NCI-H510A (cell line): ENCODE data around the gene MAGI1.

ENCODE experiments used
- DNase-seq: peaks from one replicate; lab custom pipeline; 2025; lab: John Stamatoyannopoulos, UW

Gene MAGI1

DNA sequence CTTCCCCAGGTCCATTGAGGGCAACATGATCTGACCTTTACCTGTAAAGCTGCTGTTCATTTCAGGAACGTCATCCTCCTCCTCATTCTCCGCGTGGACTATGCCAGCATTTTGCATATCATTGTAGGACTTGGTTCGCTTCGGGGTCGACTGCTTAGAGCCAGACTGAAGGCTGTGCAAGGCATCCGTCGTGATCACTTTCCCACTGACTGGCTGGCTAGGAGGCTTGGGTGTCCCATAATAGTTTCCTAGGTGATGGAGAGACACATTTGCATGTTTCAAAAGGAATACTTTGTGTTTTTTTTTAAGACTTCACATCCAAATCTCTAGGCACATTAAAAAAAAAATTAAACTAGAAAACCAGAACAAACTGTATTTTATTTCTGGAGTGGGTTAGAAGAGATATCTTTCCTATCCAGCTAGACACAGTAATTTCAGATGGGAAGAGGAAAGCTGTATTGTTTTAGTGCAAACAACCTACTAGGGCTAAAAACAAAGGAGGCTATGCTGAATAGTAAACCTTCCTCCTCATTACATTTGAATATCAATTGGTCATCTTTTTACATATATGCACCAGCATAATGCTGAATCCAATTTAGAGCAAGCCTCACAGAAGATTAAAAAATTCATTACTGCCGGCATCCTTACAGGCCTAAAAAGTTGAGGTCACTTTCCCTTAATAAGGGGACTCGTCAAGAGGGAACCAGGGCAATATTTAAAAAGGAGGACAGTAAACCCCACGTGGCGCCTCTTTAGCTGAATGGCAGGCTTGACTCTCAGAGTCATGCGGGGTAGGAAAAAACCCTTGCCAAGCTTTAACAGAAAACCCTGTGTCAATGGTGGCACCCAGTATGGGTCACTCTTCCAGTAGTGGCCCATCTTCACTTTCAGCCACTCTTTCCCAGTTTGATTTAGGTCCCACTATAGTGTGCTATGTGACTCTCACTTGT lies 559.9 kb downstream of the MAGI1 start:
- DNase-seq = no peak

DNA sequence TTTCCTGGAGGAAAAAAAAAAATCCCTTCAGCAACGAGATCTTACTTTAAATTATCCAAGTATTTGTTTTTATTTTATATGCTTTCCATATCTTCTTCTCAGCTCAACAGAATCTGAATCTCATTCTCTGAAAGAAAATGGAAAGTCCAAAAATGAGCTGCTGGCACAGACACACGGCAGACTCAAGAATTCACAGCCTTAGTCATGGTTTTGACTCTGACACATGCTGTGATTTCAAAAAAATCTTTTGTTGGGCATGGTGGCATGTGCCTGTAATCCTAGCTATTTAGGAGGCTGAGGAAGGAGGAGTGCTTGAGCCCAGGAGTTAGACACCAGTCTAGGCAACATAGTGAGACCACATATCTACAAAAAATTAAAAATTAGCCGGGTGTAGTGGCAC lies 565.0 kb downstream of the MAGI1 start:
- DNase-seq = no peak

DNA sequence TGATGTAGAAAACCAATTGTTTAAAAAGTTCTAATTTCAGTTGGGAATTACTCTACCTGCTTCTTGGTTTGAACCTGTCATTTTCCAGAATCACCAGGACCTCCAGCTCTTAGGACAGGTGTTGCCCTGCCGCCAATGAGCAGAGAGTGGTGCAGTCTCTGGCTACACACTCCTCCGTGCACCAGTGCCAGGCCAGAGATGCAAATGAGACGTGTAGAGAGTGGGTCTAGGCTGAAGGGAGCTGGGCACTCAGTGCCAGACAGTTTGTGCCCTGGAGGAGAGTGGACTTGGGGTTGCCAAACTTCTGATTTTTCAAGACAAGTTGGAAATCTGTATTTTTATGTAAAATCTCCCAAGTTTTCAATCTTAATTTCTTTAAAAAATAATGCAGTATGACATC lies 566.2 kb downstream of the MAGI1 start:
- DNase-seq = no peak

DNA sequence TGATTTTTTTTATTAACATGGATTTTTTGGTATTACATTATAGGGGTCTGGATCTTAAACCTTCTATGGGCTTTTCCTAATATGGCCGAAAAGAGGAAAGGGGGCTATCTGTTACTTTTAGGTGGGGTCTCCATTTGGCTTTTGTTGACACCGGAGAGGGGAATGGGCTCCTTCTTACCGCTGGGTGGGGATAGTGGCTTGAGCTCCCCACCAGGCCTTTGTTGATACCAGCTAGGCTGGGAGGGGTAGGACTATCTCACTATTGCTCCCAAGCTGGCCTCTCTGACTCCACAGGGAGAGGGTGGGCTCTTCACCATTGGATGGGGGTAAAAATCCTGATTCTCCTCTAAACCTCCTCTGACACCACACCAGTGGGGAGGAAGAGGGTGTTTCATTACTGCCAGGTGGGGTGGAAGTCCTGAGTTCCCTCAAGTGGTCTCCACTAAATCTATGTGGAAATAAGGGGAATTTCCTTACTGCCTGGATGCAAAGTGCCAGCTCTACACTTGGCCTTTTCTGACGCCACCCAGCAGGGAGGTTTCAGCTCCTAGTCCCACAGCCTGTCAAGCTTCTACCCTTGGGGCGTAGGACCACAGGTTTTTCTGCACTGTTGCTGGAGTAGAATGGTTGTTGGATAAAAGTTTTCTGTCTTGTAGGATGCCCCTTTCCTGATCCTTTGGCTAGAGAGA lies 572.3 kb downstream of the MAGI1 start:
- no peak for DNase-seq

DNA sequence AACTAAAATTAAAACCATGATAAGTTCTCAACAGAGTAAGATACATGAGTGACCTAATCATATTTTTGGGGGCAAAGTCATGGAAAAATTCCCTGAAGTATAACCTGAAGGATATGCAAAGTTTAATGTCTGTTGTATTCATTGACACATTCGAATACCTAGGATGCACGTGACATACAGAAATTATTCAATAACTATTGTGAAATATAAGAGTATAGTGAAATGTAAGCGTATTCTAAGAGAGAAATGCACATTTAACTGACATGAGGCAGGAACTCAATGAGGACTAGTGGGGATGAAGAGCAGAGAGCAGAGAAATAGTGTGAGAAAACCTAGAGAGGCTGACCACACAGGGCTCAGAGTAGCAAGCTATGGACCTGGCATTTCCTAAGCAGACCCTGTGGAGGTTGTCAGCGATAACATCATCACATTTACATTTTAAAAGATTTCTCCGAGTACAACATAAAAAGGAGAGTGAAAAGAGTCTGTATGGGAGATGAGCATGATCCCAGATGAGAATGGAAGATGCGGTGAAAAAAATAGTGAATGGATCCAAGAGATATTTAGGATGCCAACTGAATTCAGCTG lies 588.8 kb downstream of the MAGI1 start:
- DNase-seq = no peak

DNA sequence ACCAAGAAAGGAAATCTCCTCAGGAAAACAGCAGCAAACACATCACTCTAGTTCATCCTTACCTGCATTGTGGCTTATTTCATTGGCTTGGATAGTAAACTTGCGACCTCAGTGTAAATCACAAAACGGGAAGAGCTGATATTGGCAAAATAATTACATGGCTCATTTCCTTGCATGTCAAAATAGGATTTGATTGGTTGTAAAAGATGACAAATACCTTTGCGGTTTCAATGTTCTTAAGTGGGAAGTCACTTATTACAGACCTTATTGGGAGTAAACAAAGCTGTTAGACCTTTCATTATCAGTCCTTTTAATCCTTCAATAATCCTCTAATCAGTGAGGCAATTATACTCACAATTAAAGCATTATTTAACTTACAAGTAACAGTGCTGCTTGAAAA lies 590.6 kb downstream of the MAGI1 start:
- DNase-seq = no peak

DNA sequence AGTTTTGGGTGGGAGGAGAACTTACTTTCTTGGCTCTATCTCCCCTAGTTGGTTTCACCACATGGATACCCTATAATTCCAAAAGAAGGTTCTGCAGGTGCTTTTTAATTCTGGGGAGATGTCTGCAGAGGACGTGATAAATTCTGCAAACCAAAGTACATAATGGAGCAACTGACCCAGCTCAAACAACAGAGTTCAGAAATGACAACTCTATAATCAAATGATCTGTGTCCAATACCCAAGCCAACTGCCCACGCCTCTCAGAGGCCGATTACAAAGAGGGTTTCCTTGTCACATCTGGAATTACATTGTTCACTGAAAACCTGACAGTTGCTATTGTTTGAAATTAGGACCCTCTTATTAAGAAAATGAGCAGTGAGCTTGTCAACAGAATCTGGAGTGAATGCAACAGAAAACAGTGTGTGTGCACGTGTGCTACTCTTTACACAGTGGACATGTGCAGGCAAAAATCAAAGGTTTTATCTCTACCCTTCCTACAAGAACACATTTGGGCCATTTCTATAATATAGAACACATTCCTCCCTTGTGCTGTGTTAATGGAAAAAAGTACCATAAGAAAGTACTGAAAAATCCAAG lies 593.0 kb downstream of the MAGI1 start:
- no peak for DNase-seq

DNA sequence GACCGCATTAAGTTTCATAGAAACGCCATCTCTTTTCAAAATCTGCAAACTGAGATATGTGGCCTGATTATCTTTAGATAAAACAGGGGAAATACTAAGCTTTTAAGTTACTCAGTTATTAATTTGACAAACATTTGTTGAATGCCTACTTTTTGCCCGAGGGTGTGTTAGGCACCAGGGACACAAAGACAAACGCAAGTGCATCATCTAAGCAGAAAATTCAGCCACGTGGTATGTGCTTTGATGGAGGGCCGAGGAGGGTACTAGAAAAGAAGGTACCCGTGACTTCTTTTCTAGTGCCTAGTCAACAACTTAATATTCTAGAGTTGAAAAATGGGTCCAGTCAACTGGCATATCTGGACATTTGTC lies 594.3 kb downstream of the MAGI1 start:
- no peak for DNase-seq

DNA sequence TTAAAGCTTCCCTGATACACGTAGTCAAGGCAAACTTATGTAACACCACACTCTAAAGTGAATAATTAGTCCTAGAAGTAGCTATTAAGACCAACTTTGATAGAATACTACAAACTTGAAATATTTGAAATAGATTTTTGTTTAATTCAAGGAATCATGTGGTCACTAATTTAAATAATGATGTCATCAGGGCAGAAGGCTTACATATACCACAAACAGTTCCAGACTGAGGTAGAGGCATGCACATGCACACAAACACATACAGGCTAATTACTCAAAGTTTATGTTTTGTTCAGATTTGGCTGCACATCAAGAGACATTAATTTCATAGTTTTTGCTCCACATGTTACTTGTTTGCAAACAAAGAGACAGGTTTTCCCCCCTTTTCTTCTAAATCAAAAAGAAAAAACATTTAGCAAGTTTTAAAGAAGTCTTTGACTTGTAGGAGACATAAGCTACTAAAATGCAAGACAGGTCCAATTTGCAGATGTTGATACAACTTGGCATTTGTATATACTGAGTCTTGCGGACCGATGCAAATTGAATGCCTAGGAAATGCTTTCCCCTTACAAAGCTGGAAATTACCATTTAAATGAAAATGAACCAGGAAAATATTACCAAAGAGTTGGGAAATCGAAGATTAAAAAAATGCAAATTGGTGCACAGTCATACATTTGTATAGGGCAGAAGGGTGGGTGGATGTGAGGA lies 594.8 kb downstream of the MAGI1 start:
- DNase-seq = no peak

DNA sequence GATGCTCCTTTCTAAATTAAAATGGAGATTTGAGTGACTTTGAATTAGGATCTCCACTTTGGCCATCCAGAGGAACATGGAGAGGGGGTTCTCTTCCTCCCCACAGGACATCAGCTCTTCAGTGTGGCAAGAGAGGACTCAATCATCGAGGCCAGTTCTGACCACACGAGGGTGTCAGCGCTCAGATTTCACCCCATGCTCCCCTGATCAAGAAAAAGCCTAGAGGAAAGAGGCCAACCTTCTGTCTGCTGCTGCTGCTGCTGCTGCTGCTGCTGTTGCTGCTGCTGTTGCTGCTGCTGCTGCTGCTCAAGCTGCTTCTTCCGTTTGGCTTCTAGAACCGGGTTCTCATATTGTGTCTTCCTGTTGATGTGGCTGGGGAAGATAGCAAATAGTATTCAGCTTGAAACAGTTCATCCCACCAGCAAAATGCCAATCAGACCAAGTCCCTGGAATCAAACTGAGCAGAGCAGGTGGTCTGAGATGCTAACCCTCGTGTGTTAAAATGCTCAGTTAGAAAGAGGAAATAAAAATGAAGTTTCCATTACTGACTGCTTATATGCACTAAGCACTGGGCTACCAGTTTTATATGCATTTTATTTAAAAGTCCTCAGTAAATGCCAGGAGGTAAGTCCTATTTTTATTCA lies 599.0 kb downstream of the MAGI1 start:
- DNase-seq = no peak

DNA sequence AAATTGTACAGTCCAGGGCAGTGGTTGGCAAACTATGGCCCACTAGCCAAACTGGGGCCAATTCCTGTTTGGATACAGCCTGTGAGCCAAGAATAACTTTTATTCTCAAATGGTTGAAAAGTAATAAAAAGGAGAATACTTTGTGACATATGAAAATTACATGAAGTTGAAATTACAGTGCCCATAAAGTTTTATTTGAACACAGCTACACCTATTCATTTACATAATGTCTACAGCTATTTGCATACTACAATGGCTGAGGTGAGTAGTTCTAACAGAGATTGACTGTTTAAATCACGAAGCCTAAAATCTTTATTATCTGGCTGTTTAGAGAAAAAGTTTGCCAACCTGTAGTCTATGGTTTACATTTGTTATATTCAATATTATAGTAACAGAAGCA lies 600.1 kb downstream of the MAGI1 start:
- DNase-seq = no peak

DNA sequence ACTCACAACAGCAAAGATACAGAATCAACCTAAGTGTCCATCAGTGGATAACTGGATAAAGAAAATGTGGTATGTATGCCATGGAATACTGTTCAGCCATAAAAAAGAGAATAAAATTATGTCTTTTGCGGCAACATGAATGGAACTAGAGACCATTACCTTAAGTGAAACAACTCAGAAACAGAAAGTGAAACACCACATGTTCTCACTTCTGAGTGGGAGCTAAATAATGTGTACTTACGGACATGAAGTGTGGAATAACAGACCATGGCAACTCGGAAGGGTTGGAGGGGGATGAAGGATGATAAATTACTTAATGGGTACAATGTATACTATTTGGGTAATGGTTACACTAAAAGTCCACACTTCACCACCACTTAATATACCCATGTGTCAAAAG lies 600.6 kb downstream of the MAGI1 start:
- no peak for DNase-seq

DNA sequence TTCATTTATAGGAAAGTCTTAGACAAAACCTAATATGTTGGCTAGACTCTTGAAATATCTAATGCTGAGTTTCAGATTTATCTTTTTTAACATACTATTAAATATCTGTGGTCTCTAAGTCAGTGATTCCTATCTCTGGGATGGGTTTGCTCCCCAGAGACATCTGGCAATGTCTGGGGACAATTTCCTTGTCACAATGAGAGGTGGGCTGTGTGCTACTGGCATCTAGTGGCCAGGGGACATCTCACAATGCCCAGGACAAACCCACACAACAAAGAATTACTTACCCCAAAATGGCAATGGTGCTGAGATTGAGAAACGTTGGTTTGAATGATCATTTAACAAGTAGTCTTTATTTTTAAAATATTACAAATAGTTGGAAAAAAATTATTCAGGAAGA lies 602.1 kb downstream of the MAGI1 start:
- DNase-seq = no peak

DNA sequence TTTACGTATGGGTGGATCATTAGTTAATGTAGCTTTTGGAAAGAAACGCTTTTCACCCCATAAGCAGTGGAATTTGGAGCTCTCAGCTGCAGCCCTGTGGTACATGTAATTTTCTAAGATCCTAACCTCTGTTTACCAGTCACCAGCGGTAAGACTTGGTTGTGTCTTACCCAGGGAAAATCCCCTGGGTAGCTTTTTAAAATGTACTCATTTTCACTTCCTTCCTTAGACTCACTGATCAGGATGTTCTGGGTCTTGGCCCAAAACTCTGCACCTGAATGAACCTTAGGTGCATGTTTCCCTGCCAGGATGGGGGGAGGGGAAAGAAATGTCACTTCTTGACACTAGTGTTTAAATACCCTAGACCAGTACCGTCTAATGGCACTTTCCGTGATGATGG lies 605.2 kb downstream of the MAGI1 start:
- DNase-seq = no peak

DNA sequence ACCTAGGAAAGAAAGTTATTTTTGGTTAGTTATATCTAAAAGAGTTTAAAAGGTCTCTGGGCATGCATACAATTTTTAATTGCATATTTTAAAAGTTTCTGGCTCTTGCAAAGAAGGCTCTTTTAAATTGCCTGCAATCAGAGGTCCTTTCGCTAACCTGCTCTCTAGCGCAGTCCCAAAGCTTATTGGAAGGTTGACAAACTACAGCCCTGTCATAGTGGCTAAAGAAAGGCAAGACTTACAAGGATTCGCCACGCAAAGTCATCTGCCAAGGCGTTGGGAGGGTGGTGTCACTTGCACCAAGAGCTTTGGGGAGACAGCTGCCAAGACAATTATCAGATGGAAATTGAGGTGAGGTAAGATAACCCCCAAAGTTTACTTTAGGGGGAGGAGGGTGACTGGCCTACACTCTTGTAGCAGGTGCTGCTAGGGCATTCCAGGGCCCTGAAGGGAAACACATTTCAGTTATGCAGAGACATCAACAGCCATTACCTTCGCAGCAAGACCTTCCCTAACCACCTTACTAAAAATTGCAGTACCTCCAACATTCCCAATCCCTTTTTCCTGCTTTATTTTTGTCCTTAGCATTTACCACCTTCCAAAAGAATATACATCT lies 606.2 kb downstream of the MAGI1 start:
- DNase-seq = no peak

DNA sequence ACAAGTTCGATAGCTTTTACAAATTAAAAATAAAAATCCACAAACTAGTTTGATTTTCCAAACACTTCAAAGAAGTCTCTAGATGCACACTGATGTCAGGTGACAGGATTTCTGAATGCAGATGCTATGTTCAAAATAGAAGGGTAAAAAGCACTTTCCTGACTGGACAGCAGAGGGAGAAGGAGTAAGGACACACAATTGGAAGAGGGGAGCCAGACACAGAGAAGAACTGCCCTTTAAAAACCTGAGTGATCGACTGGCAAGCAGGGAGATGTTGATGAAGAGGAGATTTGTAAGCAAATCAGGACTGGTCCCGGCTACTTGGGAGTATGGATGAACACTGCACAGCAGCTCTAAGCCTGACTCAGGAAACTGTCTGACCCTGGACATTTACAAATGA lies 612.8 kb downstream of the MAGI1 start:
- no peak for DNase-seq

DNA sequence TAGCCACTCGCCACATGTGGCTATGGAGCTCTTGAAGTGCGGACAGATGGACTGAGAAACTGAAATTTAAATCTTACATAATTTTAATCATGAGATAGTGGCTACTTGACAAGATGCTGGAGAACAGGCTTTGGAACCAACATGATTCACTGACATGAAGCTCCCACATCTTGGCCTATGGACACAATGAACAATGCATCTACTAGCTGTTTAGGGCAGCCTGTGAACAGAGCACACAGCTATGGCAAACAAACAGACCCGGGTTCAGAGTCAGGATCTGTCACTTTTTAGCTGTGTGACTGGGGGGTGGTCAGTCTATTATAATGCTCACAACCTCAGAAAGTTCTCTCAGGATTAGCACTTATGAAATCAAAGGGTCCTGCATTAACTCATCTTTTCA lies 616.6 kb downstream of the MAGI1 start:
- no peak for DNase-seq

DNA sequence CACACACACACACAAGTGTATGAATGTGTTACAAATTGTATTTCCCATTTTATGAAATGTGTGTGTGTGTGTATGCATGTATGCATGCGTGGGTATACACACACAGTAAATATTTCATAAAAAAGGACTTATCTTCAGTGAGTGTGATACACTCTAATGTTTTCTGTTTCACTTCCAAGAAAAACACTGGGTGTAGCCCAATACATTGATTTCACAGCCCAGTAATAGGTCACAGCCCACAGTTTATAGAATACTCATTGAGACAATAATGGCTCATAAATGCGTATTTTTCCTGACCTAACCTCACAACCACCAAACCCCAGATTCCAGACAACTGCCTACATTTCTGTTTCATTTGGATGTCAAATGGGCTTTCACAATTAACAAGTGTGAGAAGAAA lies 619.5 kb downstream of the MAGI1 start:
- no peak for DNase-seq

DNA sequence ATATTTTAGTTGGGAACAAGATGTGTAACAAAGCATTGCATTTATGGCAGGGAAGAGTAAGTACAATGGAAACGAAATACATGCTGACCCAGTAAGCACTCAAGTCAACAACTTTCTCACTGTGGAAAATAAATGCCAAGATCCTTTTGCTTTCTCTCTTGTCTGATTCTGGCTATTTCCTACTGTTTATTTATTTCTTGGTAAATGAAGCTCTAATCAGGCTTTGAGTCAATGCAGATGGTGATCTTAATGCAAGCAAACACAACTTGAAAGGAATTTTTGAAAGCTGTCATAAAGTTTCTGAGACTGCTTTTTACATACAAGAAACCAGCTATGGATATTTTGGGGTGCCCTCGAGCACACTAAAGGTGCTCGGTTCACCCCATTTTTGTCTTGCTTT lies 624.8 kb downstream of the MAGI1 start:
- DNase-seq = no peak

DNA sequence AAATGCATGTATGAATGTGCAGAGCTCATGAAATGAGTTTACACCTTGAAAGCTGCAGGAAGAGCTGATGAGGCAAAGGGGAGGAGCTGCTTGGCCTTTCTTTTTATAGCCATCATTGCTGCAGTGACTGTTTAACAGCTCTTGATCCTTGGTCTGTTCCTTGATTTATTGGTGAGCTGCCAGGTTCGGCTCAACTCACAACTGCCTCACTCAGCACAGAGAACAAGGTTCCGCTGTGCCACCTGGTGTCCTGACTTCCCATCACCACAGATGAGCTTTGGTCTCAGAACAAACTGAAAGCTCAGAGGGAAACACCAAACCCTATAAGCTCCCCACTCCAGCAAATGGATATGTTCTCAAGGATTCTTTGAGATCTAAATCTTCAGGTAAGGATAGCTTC lies 626.1 kb downstream of the MAGI1 start:
- DNase-seq = peak; percentile 50

DNA sequence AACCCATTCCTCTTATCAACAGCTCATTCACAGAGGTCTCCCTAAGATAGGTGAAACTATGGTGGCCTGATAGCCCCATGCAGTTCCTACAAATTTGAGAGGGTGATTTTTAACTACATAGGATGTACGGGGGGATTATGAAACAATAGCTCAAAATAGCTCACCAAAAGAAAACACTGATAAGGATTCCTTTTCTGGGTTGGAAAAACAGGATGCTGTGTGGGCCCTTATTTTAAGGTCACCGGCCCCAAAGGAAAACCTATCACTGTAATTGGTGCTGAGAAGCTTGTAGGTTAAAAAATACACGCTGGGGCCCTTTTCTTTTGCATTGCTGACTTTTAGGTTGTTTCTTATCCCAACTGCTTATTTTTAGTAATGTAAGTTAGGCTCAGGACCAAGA lies 627.4 kb downstream of the MAGI1 start:
- DNase-seq = no peak
